WI38 (cell line): ENCODE data around the gene NTNG2.

Experiments used
- H3K4me3 ChIP-seq: 2 replicates; pipeline ENCODE4 v1.5.1; 2011; ENCODE audit warnings: low read depth, mild to moderate bottlenecking, control low read depth, low read length
- CTCF ChIP-seq: IDR thresholded peaks from 2 replicates; pipeline ENCODE4 v1.5.1; 2012; ENCODE audit warnings: low read depth, mild to moderate bottlenecking, control low read depth, low read length

The NTNG2 gene

GRCh38 chr9:132172185-132172584, 10.3 kb downstream of the NTNG2 start:
- no peak overlapping the region for H3K4me3 ChIP-seq
- no peak for TF ChIP-seq CTCF

GRCh38 chr9:132175431-132175830, 13.6 kb downstream of the NTNG2 start:
- TF ChIP-seq CTCF, result no peak
- no peak overlapping the region for H3K4me3 ChIP-seq

GRCh38 chr9:132176338-132176737, 14.5 kb downstream of the NTNG2 start:
- no peak for TF ChIP-seq CTCF
- no peak overlapping the region for H3K4me3 ChIP-seq

GRCh38 chr9:132181796-132182313, 20.0 kb downstream of the NTNG2 start:
- TF ChIP-seq CTCF, result no peak

GRCh38 chr9:132182314-132183091, 20.6 kb downstream of the NTNG2 start:
- no peak overlapping the region for H3K4me3 ChIP-seq
- no peak for TF ChIP-seq CTCF

More at GRCh38 chr9:132181796-132182313, 20.0 kb downstream of the NTNG2 start:
- H3K4me3 ChIP-seq, result no peak overlapping the region

- no peak for TF ChIP-seq CTCF
- no peak overlapping the region for H3K4me3 ChIP-seq
Observed at GRCh38 chr9:132183134-132183533, 21.3 kb downstream of the NTNG2 start.

GRCh38 chr9:132183715-132184114, 21.9 kb downstream of the NTNG2 start:
- H3K4me3 ChIP-seq, result no peak overlapping the region
- TF ChIP-seq CTCF, result no peak
